GM19240 (cell line): ENCODE measurements around the gene ERC1.
"Not testable (repeated sequence)": the region's sequence is repeated elsewhere in the genome, so short reads cannot be mapped to it uniquely, and the experiment has no call there.

Experiments
- DNase-seq: peaks from one replicate; pipeline ENCODE4 v3.0.0; 2011; ENCODE audit warnings: low spot score; ENCODE audit not compliant: insufficient read length

ERC1 gene

GRCh38 chr12:1185460-1186182 is 194.6 kb downstream of the ERC1 start:
- peak; percentile 17 for DNase-seq

- DNase-seq = no peak
Observed at GRCh38 chr12:1186298-1186697, 195.3 kb downstream of the ERC1 start.

GRCh38 chr12:1188016-1188415 is 197.0 kb downstream of the ERC1 start:
- DNase-seq = no peak

GRCh38 chr12:1189163-1189562 is 198.1 kb downstream of the ERC1 start:
- DNase-seq = no peak

GRCh38 chr12:1195513-1195912 is 204.5 kb downstream of the ERC1 start:
- DNase-seq = no peak

- no peak for DNase-seq
Observed at GRCh38 chr12:1197264-1198018, 206.4 kb downstream of the ERC1 start.

GRCh38 chr12:1198854-1199253 is 207.8 kb downstream of the ERC1 start:
- not testable (repeated sequence) for DNase-seq

GRCh38 chr12:1199700-1200099 is 208.7 kb downstream of the ERC1 start:
- DNase-seq = no peak

- DNase-seq = no peak
Observed at GRCh38 chr12:1201030-1201429, 210.0 kb downstream of the ERC1 start.

- DNase-seq = no peak
Observed at GRCh38 chr12:1201886-1202285, 210.9 kb downstream of the ERC1 start.

- DNase-seq = no peak
Observed at GRCh38 chr12:1203735-1204019, 212.7 kb downstream of the ERC1 start.

- DNase-seq = no peak
Observed at GRCh38 chr12:1204581-1205121, 213.6 kb downstream of the ERC1 start.

- DNase-seq = no peak
Observed at GRCh38 chr12:1205512-1206060, 214.6 kb downstream of the ERC1 start.

GRCh38 chr12:1206118-1206734 is 215.2 kb downstream of the ERC1 start:
- DNase-seq = no peak

GRCh38 chr12:1207276-1207675 is 216.3 kb downstream of the ERC1 start:
- DNase-seq = no peak

- not testable (repeated sequence) for DNase-seq
Observed at GRCh38 chr12:1208719-1209118, 217.7 kb downstream of the ERC1 start.

GRCh38 chr12:1212526-1212925 is 221.5 kb downstream of the ERC1 start:
- no peak for DNase-seq

GRCh38 chr12:1213205-1213604 is 222.2 kb downstream of the ERC1 start:
- DNase-seq = no peak

- no peak for DNase-seq
Observed at GRCh38 chr12:1213618-1214205, 222.7 kb downstream of the ERC1 start.

- no peak for DNase-seq
Observed at GRCh38 chr12:1216560-1216959, 225.5 kb downstream of the ERC1 start.

GRCh38 chr12:1217191-1217949 is 226.3 kb downstream of the ERC1 start:
- no peak for DNase-seq
